GM18873 (cell line): ENCODE results near the gene ANTXRL.
"Not testable (repeated sequence)": the region's sequence is repeated elsewhere in the genome, so short reads cannot be mapped to it uniquely, and the experiment has no call there.

Experiments used
- ATAC-seq: cut with Tn5 transposase; IDR thresholded peaks from one replicate; pipeline ENCODE4 v1.9.1; 2021; ENCODE audit warnings: mild to moderate bottlenecking, moderate library complexity, moderate number of reproducible peaks; ENCODE audit not compliant: unreplicated experiment, low FRiP score

The ANTXRL gene

GRCh38 chr10:46323176-46323575 is 36.4 kb downstream of the ANTXRL start:
- no peak for ATAC-seq

GRCh38 chr10:46325021-46325420 is 38.2 kb downstream of the ANTXRL start:
- no peak for ATAC-seq

GRCh38 chr10:46326066-46326465 is 39.3 kb downstream of the ANTXRL start:
- no peak for ATAC-seq

GRCh38 chr10:46326971-46327370 is 40.2 kb downstream of the ANTXRL start:
- ATAC-seq: no peak

- no peak for ATAC-seq
Measured at GRCh38 chr10:46327685-46328084, 40.9 kb downstream of the ANTXRL start.

GRCh38 chr10:46328853-46329689 is 42.3 kb downstream of the ANTXRL start:
- no peak for ATAC-seq

GRCh38 chr10:46329690-46330016 is 42.9 kb downstream of the ANTXRL start:
- ATAC-seq: no peak

- no peak for ATAC-seq
Measured at GRCh38 chr10:46330894-46331293, 44.1 kb downstream of the ANTXRL start.

- ATAC-seq: not testable (repeated sequence)
Measured at GRCh38 chr10:46365484-46365883, 78.7 kb downstream of the ANTXRL start.

GRCh38 chr10:46367209-46367608 is 80.4 kb downstream of the ANTXRL start:
- not testable (repeated sequence) for ATAC-seq

GRCh38 chr10:46367666-46368240 is 81.0 kb downstream of the ANTXRL start:
- ATAC-seq: not testable (repeated sequence)

GRCh38 chr10:46368956-46369355 is 82.2 kb downstream of the ANTXRL start:
- ATAC-seq: not testable (repeated sequence)

GRCh38 chr10:46374410-46374809 is 87.6 kb downstream of the ANTXRL start:
- ATAC-seq: not testable (repeated sequence)

GRCh38 chr10:46375406-46375805 is 88.6 kb downstream of the ANTXRL start, which contains the start of gene ANXA8L1:
TSS of gene ANXA8L1 (plus strand) at chr10:46375776. CDS start at chr10:46375852, 76 bp downstream.
- ATAC-seq: not testable (repeated sequence)

GRCh38 chr10:46377022-46377421 is 90.2 kb downstream of the ANTXRL start:
- not testable (repeated sequence) for ATAC-seq

- ATAC-seq: not testable (repeated sequence)
Measured at GRCh38 chr10:46377651-46378050, 90.9 kb downstream of the ANTXRL start.

- ATAC-seq: not testable (repeated sequence)
Measured at GRCh38 chr10:46378108-46378507, 91.3 kb downstream of the ANTXRL start.

- ATAC-seq: not testable (repeated sequence)
Measured at GRCh38 chr10:46379233-46379848, 92.5 kb downstream of the ANTXRL start.
